GM19043 (cell line): ENCODE data around the gene NDUFA12.

Experiments
- ATAC-seq: cut with Tn5 transposase; IDR thresholded peaks from one replicate; pipeline ENCODE4 v1.9.1; 2021; ENCODE audit warnings: low read depth; ENCODE audit not compliant: unreplicated experiment

The NDUFA12 gene

GRCh38 chr12:94948232-94948810, 55.2 kb downstream of the NDUFA12 start:
- no peak for ATAC-seq

- ATAC-seq: no peak
Observed at GRCh38 chr12:94942663-94943062, 60.8 kb downstream of the NDUFA12 start.

- ATAC-seq: no peak
Observed at GRCh38 chr12:94941440-94941862, 62.0 kb downstream of the NDUFA12 start.

DNA sequence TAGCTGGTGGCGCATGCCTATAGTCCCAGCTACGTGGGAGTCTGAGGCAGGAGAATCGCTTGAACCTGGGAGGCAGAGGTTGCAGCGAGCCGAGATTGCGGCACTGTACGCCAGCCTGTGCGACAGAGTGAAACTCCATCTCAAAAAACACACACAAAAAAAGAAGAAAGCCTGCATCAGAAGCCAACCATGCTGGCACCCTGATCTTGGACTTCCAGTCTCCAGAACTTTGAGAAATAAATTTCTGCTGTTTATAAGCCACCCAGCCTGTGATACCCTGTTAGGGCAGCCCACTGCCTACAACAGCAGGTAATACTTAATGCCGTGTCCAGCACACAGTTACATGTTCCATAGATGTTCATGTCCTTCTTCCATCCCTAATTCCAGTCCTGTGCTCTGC, 62.7 kb downstream of the NDUFA12 start:
- no peak for ATAC-seq

DNA sequence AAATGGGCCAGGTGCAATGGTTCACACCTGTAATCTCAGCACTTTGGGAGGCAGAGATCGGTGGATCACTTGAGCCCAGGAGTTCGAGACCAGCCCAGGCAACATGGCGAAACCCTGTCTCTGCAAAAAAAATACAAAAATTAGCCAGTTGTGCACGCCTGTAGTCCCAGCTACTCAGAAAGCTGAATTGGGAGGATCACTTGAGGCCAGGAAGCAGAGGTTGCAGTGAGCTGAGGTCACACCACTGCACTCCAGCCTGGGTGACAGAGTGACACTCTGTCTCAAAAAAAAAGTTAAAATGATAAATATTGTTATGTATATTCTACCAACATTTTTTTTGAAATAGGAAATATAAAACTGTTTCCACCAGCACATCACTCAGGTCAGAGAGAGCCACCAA, 64.9 kb downstream of the NDUFA12 start:
- no peak for ATAC-seq

- no peak for ATAC-seq
Observed at GRCh38 chr12:94930772-94931171, 72.7 kb downstream of the NDUFA12 start.

DNA sequence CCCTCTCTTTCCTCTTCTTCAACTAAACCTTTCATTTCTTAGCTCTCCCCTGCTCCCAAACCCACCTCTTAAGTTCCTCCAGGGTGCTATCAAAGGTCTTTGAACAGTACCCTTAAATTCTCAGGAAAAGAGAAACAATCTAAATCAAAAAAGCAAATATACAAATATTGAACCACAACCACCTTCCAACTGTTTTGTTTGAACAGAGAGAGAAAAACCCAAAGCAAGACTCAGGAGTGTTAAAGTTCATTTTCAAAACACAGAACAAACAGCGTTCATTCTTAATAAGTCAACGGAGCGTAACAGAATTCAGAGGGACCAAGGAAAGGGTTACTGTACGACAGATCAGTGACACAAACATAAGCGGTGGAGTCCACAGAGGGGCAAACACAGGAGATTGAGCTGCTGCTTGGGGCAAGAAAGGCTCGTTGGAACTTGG, 73.3 kb downstream of the NDUFA12 start:
- ATAC-seq: no peak

DNA sequence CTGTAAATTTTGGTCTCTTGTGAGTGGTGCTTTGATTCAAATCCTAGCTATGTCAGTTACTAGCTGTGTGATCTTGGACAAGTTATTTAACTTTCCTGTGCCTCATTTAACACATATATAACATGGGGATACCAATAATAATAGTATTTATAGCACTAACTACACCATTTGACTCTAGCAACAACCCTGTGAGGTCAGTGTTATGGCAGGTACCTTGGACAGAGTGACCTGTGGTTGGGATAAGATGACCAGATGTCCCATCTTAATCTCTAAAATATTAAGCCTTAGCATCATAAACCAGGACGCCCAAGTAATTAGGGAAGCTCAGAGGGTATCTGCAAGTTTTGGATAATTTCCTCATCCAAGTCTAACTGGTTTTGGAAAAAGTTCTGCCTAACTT, 73.7 kb downstream of the NDUFA12 start:
- no peak for ATAC-seq

- ATAC-seq: no peak
Observed at GRCh38 chr12:94925729-94926128, 77.8 kb downstream of the NDUFA12 start.

DNA sequence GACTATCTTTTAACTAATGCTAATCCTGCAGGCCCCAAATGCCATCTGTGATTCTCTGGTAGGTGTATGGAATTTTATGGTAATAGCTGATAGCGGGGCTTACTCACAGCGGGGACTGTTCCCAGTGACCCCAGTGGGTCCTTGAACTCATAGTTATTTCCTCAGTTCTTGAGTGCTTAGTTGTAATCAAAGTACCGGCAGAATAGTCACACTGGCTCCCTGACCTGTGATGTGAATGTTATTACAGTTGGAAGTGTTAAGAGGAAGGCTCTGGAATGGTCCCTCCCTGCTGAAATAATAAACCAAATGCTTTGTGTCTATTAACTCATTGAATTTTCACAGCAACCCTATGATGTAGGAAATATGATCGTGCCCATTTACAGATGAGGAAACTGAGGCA, 78.3 kb downstream of the NDUFA12 start:
- no peak for ATAC-seq

- no peak for ATAC-seq
Observed at GRCh38 chr12:94922561-94922960, 80.9 kb downstream of the NDUFA12 start.
